MM.1S (cell line): Measurements from ENCODE around the gene MDH2.

Experiments
- EZH2phosphoT487 ChIP-seq: fragments of 300-600 bp; sonication (generic); IDR thresholded peaks from 2 replicates; pipeline ENCODE4 v1.6.1; 2018; ENCODE audit warnings: antibody characterized with exemption, low read length
- TF ChIP-seq, protein P1 (sequence below): fragments of 300-600 bp; sonication (generic); IDR thresholded peaks from 2 replicates; pipeline ENCODE4 v1.5.1; 2016; ENCODE audit warnings: antibody characterized with exemption, low read length, mixed read lengths

DNA sequence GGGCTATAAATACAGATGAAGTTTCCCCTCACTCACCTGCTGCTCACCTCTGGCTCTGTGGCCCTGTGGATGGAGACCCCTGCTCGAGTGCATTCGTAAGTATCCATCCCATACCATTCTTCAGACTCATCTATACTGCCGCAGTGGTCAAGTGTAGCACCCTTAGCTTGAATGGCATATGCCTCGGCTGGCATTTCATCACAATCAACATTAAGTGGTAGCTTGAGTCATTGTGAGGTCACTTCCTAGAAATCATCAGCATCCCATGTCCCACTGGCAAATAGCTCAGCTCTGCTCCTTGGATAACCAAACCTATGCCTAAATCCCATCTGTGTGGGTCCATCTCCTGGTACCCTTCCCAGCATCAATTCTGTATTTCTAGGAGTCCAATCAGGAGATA is 38.2 kb downstream of the MDH2 start:
- TF ChIP-seq, protein P1, sequence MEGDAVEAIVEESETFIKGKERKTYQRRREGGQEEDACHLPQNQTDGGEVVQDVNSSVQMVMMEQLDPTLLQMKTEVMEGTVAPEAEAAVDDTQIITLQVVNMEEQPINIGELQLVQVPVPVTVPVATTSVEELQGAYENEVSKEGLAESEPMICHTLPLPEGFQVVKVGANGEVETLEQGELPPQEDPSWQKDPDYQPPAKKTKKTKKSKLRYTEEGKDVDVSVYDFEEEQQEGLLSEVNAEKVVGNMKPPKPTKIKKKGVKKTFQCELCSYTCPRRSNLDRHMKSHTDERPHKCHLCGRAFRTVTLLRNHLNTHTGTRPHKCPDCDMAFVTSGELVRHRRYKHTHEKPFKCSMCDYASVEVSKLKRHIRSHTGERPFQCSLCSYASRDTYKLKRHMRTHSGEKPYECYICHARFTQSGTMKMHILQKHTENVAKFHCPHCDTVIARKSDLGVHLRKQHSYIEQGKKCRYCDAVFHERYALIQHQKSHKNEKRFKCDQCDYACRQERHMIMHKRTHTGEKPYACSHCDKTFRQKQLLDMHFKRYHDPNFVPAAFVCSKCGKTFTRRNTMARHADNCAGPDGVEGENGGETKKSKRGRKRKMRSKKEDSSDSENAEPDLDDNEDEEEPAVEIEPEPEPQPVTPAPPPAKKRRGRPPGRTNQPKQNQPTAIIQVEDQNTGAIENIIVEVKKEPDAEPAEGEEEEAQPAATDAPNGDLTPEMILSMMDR = no peak
- no peak for TF ChIP-seq EZH2phosphoT487
